Sigmoid colon (tissue), 4 donors: ENCODE data around the gene CHMP1B.

Experiments
- CTCF ChIP-seq, 4 experiments: fragments of 450-650 bp in 3 of 4; fragments of 200-600 bp in 1 of 4; IDR thresholded peaks; one replicate each; pipeline ENCODE4 v1.5.1; 2016 to 2019; ENCODE audit warnings: antibody characterized with exemption in 4 of 4, mild to moderate bottlenecking in 3 of 4, moderate library complexity in 2 of 4
- EP300 ChIP-seq, 4 donors: sonication (generic); formaldehyde crosslinking; IDR thresholded peaks; one replicate each; pipeline ENCODE4 v1.6.1; 2017; ENCODE audit warnings: antibody characterized with exemption in 4 of 4
- POLR2A ChIP-seq, 2 donors: fragments of 450-650 bp; IDR thresholded peaks; one replicate each; pipeline ENCODE4 v1.6.1; 2016; ENCODE audit warnings: antibody characterized with exemption in 2 of 2, mild to moderate bottlenecking in 2 of 2, moderate library complexity in 2 of 2
- POLR2AphosphoS5 ChIP-seq, 4 donors: sonication (generic); formaldehyde crosslinking; IDR thresholded peaks; one replicate each; pipeline ENCODE4 v1.6.1; 2017; ENCODE audit warnings: antibody characterized with exemption in 4 of 4

- TF ChIP-seq CTCF (IDR thresholded peaks at IDR 0.05) (no peak), EP300 (IDR thresholded peaks at IDR 0.05) (no peak), POLR2A (IDR thresholded peaks at IDR 0.05) (no peak), POLR2AphosphoS5 (IDR thresholded peaks at IDR 0.05) (no peak)
These were observed 40.2 kb upstream of the CHMP1B start for GRCh38 chr18:11811009-11811408.
